ENCODE data around the gene ARHGEF4.

DNA sequence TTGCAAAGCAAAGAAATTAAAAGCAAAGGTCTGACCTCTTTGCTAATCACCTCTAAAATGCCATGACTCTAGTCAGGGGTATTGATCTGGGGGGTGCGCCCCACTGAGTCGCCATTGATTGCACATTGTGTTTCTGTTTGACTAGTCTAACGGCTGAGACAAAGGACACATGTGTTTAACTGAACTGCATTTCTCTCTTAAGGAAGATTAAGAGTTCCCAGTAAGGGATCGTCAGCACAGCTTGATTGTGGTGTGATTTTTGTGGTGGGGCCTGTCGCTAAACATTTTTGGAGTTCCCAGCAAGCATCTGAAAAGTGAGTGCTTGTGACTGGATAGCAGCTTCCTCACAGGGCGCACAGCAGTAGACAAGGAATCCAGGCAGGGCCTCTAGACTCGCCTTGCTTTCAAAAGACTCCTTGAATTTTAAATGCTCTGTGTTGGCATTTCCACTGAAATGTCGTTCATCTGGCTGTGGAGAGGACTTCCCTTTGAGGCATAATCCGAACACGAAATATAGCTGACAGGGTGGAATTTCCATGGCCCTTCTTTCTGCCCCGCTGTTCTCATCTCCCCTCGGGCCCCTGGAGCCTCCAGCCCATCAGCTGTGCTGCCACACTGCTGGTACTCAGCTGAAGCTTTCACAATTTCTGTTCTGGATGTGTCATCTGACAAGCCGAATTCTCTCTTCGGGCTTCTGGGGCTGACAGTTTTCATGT lies 130.2 kb downstream of the ARHGEF4 start:
- TF ChIP-seq POLR2A (IDR thresholded peaks at IDR 0.05) (no peak), CTCF (IDR thresholded peaks at IDR 0.05) (no peak)
